Keratinocyte (primary cell): ENCODE data around the gene EYS. TPM values are rescaled to one million over a fixed set of nuclear protein-coding genes. Genes with fewer than 3 reads are reported as not detected.

Experiments
- DNase-seq: peaks from one replicate; pipeline ENCODE4 v3.0.0-alpha.2; 2011; ENCODE audit warnings: low read depth, missing footprints, low spot score
- FAIRE-seq: peaks from 2 replicates; lab custom pipeline; 2011; peaks lifted over from hg19 to GRCh38; lab: Jason Lieb, UNC
- H2AFZ ChIP-seq: 2 replicates; pipeline ENCODE4 v1.6.0; 2012; ENCODE audit warnings: low read length, control low read depth, inconsistent platforms; ENCODE audit not compliant: control insufficient read depth
- H3K27ac ChIP-seq: 2 replicates; pipeline ENCODE4 v1.5.1; 2011; ENCODE audit warnings: low read length; ENCODE audit not compliant: control insufficient read depth, insufficient read depth
- H3K27me3 ChIP-seq: 3 replicates; pipeline ENCODE4 v1.6.0; 2011; ENCODE audit warnings: low read length; ENCODE audit not compliant: control insufficient read depth, insufficient read depth; ENCODE audit errors: extremely low read depth
- H3K36me3 ChIP-seq, 2 experiments: 2 replicates in 1 of 2; 3 replicates in 1 of 2; pipeline ENCODE4 v1.5.1; 2011; ENCODE audit warnings: low read length in 2 of 2, mild to moderate bottlenecking in 1 of 2; ENCODE audit not compliant: control insufficient read depth in 2 of 2, insufficient read depth in 2 of 2; ENCODE audit errors: extremely low read depth in 1 of 2
- H3K4me1 ChIP-seq: 3 replicates; pipeline ENCODE4 v1.5.1; 2011; ENCODE audit warnings: low read length; ENCODE audit not compliant: control insufficient read depth, insufficient read depth; ENCODE audit errors: extremely low read depth
- H3K4me2 ChIP-seq: 3 replicates; pipeline ENCODE4 v1.6.0; 2011; ENCODE audit warnings: low read depth, low read length; ENCODE audit not compliant: control insufficient read depth, insufficient read depth; ENCODE audit errors: extremely low read depth
- H3K4me3 ChIP-seq, 3 experiments: fragments of 200-600 bp in 1 of 3; sonication (generic) in 1 of 3; 2 replicates in 2 of 3; 3 replicates in 1 of 3; pipeline ENCODE4 v1.5.1; 2011 to 2016; ENCODE audit warnings: low read length in 3 of 3, mild to moderate bottlenecking in 3 of 3, control low read depth in 2 of 3, inconsistent platforms in 1 of 3, low read depth in 1 of 3, mixed read lengths in 1 of 3, mixed run types in 1 of 3, moderate library complexity in 1 of 3; ENCODE audit not compliant: control insufficient read depth in 2 of 3, insufficient read depth in 2 of 3; ENCODE audit errors: extremely low read depth in 1 of 3
- H3K79me2 ChIP-seq: 2 replicates; pipeline ENCODE4 v1.6.0; 2012; ENCODE audit warnings: low read length; ENCODE audit not compliant: control insufficient read depth, insufficient read depth
- H3K9ac ChIP-seq: 3 replicates; pipeline ENCODE4 v1.6.0; 2011; ENCODE audit warnings: low read length; ENCODE audit not compliant: control insufficient read depth, insufficient read depth; ENCODE audit errors: extremely low read depth
- H3K9me1 ChIP-seq: 3 replicates; pipeline ENCODE4 v1.6.0; 2011; ENCODE audit warnings: low read length; ENCODE audit not compliant: control insufficient read depth, insufficient read depth; ENCODE audit errors: extremely low read depth
- H3K9me3 ChIP-seq: 2 replicates; pipeline ENCODE4 v1.5.1; 2012; ENCODE audit warnings: low read depth, low read length; ENCODE audit not compliant: control insufficient read depth
- H4K20me1 ChIP-seq: 3 replicates; pipeline ENCODE4 v1.6.0; 2011; ENCODE audit warnings: low read length; ENCODE audit not compliant: control insufficient read depth, insufficient read depth; ENCODE audit errors: extremely low read depth
- EZH2 ChIP-seq: IDR thresholded peaks from one replicate; pipeline ENCODE4 v1.6.1; 2012; ENCODE audit warnings: inconsistent platforms, mild to moderate bottlenecking, low read length, moderate library complexity
- dilution Hi-C: fragments of 300-500 bp; cut with MboI; formaldehyde crosslinking; loops from one replicate; pipeline ENCODE4 v1.7.0; 2020; ENCODE audit warnings: low sequenced_read_pairs; ENCODE audit not compliant: extremely low pct_ligation_motif_present
- polyA plus RNA-seq, 5 experiments: library from polyadenylated mRNA; depleted of rRNA in 3 of 5; stranded (reverse) in 3 of 5; stranded (forward) in 1 of 5; unstranded in 1 of 5; fragments of >200 nt; gene quantifications; 1 replicate in 1 of 5; 2 replicates in 3 of 5; 3 replicates in 1 of 5; pipeline versions ENCODE4 v1.2.1 to v1.2.3, GENCODE V29; 2011 to 2012; ENCODE audit warnings: missing spikeins in 2 of 5, low read depth in 1 of 5, low replicate concordance in 1 of 5
- TF ChIP-seq, protein P1 (sequence below), 3 experiments: IDR thresholded peaks in 1 of 3; conservative IDR thresholded peaks in 1 of 3; optimal IDR thresholded peaks in 1 of 3; 2 replicates in 2 of 3; 3 replicates in 1 of 3; pipeline versions ENCODE3 to v1.5.1; 2011; ENCODE audit warnings: low read length in 3 of 3, mild to moderate bottlenecking in 3 of 3, moderate library complexity in 2 of 3, control low read depth in 1 of 3, inconsistent platforms in 1 of 3; ENCODE audit not compliant: insufficient read depth in 2 of 3; ENCODE audit errors: extremely low read depth in 1 of 3

Gene EYS
- polyA plus RNA-seq, 1 donor (not counting 4 experiments of a cell fraction or from before 2014, with no cell fraction given) = 0.34 TPM

DNA sequence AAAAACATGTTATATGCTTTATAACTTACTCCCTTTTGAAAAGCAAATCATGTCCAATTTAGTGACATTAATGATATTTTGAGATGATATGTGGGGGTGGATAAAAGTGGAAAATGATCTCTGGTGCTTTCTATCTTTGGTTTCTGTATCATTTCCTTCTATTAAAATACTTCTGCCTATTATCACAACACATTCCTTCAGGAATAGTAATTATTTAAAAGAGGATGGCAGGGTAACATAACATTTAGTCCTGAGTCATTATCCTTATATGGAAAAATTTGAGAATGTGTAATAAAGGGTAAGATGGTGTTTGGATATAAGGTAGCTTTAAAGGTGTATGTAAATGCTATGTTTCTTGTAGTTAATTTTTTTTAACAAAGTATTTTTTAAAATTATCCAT lies 1413.7 kb downstream of the EYS start:
- H3K4me3 ChIP-seq = no peak overlapping the region
- H3K9ac ChIP-seq = no peak overlapping the region

DNA sequence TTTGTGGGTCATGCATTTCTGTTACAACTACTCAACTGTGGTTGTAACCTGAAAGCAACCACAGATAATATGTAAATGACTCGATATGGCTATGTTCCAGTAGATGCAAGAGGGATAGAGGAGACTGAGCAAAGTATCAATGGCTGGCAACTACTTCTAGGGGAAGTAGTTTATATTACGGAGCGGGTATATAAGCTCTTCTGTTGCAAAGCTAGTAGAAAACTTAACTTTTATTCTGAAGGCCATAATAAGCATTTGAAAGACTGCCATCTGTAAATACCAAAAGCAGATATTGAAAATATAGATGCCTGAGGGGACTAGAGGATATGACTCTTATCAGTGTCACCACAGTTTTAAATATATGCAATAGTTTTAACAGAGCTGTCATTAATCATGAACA lies 1416.2 kb downstream of the EYS start:
- no peak overlapping the region for H3K4me3 ChIP-seq
- no peak overlapping the region for H3K4me2 ChIP-seq
- no peaks in the 10 kb centered on the region for H3K4me1 ChIP-seq
- no peaks in the 10 kb centered on the region for H3K9me1 ChIP-seq
- no peak overlapping the region for H3K27ac ChIP-seq
- H4K20me1 ChIP-seq = no peaks in the 10 kb centered on the region
- FAIRE-seq (no peak), DNase-seq (no peak)
- TF ChIP-seq, protein P1, sequence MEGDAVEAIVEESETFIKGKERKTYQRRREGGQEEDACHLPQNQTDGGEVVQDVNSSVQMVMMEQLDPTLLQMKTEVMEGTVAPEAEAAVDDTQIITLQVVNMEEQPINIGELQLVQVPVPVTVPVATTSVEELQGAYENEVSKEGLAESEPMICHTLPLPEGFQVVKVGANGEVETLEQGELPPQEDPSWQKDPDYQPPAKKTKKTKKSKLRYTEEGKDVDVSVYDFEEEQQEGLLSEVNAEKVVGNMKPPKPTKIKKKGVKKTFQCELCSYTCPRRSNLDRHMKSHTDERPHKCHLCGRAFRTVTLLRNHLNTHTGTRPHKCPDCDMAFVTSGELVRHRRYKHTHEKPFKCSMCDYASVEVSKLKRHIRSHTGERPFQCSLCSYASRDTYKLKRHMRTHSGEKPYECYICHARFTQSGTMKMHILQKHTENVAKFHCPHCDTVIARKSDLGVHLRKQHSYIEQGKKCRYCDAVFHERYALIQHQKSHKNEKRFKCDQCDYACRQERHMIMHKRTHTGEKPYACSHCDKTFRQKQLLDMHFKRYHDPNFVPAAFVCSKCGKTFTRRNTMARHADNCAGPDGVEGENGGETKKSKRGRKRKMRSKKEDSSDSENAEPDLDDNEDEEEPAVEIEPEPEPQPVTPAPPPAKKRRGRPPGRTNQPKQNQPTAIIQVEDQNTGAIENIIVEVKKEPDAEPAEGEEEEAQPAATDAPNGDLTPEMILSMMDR (optimal IDR thresholded peaks at IDR 0.05 in 1 of 3, IDR thresholded peaks at IDR 0.05 in 1 of 3, conservative IDR thresholded peaks at IDR 0.05 in 1 of 3; ENCODE audit: extremely low read depth in 1 of 3, insufficient read depth in 2 of 3, low read length in 3 of 3) = no peak
- TF ChIP-seq EZH2 = no peak
- no peaks in the 10 kb centered on the region for H3K79me2 ChIP-seq
- H3K9me3 ChIP-seq = no peaks in the 10 kb centered on the region
- no peaks in the 10 kb centered on the region for H3K36me3 ChIP-seq
- H3K9ac ChIP-seq = no peak overlapping the region
- dilution Hi-C loops = no loop called here
- H2AFZ ChIP-seq = no peak overlapping the region
- no peaks in the 10 kb centered on the region for H3K27me3 ChIP-seq

More for the DNA sequence above, 1413.7 kb downstream of the EYS start:
- Histone ChIP-seq H2AFZ (no peak overlapping the region), H3K79me2 (no peaks in the 10 kb centered on the region), H3K27me3 (no peaks in the 10 kb centered on the region), H4K20me1 (no peaks in the 10 kb centered on the region), H3K9me1 (no peaks in the 10 kb centered on the region), H3K4me1 (no peaks in the 10 kb centered on the region), H3K27ac (no peak overlapping the region), H3K4me2 (no peak overlapping the region), H3K36me3 (no peaks in the 10 kb centered on the region), H3K9me3 (no peaks in the 10 kb centered on the region)
- dilution Hi-C loops = no loop called here
- DNase-seq (no peak), FAIRE-seq (no peak)
- no peak for TF ChIP-seq EZH2
- TF ChIP-seq, protein P1 (optimal IDR thresholded peaks at IDR 0.05 in 1 of 3, IDR thresholded peaks at IDR 0.05 in 1 of 3, conservative IDR thresholded peaks at IDR 0.05 in 1 of 3; ENCODE audit: extremely low read depth in 1 of 3, insufficient read depth in 2 of 3, low read length in 3 of 3) = no peak
